IPS DF 19.7 (cell line): ENCODE results near the gene TMEM163.
"Not testable (repeated sequence)": the region's sequence is repeated elsewhere in the genome, so short reads cannot be mapped to it uniquely, and the experiment has no call there.

Experiments
- DNase-seq: peaks from one replicate; pipeline ENCODE4 v3.0.0-alpha.2; 2013; ENCODE audit warnings: low read depth, low spot score

The TMEM163 gene

DNA sequence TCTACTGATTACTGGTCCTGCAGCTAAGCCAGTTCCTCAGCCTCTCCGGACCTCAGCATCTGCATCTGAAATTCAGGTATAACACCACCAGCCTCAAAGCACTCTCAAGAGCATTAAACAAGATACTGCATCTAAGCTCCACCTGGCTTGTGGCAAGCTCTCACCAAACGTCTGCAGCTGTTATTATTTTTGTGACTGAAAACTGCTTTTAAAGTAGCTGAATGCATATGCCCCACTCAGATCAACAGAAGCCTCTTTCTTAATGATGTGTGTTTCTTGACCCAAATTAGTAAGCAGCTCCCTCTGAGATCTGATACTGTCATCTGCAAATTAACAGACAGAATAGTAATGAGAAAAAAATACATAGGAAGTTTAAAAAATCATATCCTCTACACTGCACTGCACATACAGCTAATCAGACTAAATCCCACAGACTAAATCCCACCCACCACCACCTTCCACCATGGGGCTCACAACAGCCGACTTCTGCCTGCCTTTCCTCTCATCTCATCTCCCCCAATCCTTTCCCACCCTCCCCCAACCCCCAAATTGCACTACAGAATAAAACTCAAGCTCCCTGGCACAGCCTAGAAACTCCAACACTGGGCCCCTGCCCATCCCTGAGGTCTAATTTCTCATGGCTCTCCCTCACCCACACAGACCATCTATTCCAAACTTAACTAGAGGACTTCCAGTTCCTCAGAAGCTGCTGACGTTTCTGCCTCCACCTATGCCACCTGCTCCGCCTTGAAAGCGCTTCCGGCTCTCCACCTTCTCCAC is 52.9 kb downstream of the TMEM163 start:
- DNase-seq = no peak

DNA sequence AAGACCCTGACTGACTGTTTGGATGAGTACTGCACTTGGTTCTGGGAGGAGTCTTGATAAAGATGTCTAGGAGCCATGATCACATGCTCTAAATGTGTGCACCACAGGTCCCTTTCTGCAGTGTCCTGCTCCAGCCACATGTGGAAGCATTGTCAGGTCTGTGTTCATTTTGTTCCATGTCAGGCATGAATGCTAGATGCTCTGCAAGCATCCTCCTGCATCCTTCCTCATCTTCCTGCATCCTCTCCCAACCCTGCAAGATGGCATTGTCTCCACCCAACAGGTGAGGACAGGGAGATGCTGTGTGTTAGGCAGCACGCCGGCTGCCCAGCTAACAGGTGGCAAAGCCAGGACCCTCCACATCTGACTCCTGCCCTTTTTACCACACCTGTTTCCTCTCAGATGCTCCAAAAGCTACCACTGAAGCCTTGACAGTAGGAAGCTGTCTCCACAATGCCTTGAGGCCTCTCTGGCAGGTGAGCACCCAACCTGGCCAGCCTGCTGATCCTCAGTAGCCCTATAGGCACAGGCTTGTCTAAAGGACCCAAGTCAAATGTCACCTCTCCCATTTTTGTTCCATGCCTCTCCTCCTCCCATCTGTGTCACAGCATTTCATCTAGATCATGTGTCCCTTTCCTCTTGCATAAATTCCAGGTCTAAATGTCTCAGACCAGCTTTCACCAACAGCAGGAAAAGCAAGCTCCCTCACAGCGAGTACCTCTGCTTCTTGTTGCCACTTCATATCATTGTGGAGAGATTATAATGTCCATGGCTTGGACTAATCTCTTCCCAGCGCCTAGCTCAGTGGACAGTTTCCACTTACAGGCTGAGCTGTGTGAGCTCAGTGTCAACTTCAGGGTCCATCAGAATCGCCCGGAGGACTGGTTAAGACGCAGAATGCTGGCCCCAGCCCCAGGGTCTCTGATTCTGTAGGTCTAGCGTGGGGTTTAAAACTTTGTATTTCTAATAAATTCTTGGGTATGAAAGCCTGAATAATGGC is 55.0 kb downstream of the TMEM163 start:
- no peak for DNase-seq

DNA sequence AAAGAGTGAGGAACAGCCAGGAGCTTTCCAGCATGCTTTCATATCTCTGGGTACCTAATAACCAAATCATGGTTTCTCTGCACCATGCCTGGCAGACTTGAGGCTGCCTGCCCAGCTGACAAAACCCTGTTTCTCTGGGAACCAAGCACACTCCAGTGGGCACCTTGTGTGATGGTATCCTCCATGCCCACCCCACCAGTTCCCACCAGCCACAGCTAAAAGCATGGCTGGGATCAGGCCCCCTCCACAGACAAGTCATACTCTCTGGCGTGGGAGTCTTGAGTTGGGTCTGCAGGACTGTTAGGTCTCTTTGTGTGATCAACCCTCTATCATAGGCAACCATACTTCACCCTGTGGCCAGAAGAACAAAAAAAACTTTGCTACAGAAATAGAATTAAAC is 56.0 kb downstream of the TMEM163 start:
- DNase-seq = no peak

DNA sequence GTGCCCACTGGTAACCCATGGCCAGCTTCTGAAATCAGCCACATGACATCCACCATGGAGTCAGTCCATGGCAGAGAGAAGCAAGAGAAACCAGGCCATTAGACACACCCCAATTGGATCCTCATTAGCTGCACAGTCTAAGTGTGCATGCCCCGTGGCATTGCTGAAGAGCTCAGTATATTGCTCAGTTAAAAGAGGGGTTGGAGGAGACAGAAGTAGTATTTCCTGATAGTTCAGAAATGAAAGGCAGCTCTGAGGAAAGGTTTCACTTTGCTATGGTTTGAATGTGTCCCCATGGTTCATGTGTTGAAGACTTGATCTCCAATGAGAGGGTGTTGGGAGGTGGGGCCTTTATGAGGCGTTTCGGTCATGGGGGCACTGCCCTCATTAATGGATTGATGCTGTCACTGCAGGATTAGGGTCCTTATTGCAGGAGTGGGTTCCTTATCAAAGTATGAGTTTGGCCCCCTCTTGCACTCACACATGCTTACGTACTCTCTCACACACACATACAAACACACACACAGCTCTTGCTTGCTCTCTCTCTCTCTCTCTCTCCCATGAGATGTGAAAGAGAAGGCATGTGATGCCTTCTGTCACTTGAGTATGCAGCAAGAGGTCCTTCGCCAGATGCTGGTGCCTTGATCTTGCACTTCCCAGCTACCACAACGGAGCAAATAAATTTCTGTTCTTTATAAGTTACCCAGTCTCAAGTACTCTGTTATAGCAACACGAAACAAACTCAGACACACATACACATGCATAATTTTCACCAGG is 58.0 kb downstream of the TMEM163 start:
- no peak for DNase-seq

DNA sequence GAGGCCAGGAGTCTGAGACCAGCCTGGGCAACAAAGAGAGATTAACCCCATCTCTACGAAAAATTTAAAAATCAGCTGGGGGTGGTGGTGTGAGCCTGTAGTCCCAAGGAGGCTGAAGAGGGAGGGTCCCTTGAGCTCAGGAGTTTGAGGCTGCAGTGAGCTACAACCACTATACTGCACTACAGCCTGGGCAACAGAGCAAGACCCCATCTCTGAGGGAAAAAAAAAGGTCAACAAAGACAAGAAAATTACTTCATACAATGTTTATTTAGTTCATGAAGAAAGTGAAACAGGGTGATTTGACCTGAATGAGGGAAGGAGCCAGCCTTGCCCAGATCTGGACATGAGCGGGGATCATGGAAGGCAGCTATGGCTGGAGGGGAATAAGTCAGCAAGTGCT is 59.1 kb downstream of the TMEM163 start:
- DNase-seq = no peak

GRCh38 chr2:134657650-134658250 is 61.0 kb downstream of the TMEM163 start:
- DNase-seq = no peak

- not testable (repeated sequence) for DNase-seq
Measured at GRCh38 chr2:134656391-134656790, 62.4 kb downstream of the TMEM163 start.

GRCh38 chr2:134648586-134648985 is 70.2 kb downstream of the TMEM163 start:
- DNase-seq = no peak

DNA sequence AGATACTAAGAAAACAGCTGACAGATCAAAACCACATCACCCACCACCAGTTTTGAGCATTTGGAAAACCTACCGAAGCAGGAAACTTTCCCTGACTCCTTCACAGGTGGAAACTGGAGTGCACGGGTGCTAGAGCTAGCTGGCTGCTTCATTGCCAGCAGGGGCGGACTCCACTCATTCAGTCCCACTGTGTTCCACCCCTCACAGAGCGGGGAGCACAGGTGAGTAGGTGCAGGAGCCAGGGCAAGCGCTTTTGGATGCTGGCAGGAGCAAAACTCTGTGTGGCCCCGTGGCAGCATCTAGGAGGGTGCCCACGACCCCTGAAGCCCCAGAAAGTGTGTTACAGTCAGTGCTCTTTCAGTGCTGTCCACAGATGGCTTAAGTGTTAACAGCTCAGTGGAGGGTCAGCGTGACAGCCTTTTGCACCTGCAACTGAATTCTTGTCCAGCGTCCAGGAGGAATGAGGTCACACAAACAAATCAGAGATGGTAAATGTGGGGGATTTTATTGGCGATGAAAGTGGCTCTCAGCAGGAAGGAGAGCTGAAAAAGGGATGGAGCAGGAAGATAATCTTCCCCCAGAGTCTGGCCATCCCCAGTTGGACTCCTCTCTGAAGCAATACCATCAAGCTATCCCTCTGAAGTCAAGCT is 71.1 kb downstream of the TMEM163 start:
- no peak for DNase-seq

- no peak for DNase-seq
Measured at GRCh38 chr2:134642938-134643337, 75.9 kb downstream of the TMEM163 start.

- no peak for DNase-seq
Measured at GRCh38 chr2:134640494-134640893, 78.3 kb downstream of the TMEM163 start.

DNA sequence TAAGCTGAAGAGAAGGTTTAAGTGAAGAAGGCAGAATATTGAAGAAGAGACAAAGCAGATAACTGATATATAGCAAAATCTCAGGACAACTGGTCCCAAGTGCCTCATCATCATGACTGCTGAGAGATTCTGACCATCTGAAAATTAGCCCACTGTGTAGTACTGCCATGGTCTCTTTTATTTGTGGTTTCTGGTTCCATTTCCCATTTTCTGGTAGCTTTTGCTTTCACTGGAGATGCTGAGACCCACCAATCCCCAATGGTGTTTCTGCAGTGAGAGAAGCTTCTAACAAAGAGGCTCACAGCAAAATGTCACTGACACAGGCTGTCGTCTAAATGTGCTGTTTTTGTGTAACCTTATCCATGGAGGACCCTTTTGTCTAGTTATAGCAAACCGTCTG is 79.5 kb downstream of the TMEM163 start:
- no peak for DNase-seq

DNA sequence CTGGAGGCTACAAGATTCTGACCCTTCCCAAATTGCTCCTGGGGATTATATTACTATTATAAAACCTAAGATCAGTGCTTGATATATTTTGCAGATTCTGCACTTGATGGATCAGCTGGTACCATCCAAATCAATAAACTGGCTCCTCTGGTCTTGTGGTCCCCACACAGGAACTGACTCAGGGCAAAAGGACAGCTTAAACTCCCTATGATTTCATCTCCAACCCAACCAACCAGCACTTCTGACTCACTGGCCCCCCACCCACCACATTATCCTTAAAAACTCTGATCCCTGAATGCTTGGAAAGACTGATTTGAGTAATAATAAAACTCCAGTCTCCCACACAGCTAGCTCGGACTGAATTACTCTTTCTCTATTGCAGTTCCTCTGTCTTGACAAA is 82.1 kb downstream of the TMEM163 start:
- no peak for DNase-seq

- DNase-seq = no peak
Measured at GRCh38 chr2:134634054-134634753, 84.6 kb downstream of the TMEM163 start.

GRCh38 chr2:134630504-134631159 is 88.2 kb downstream of the TMEM163 start:
- DNase-seq = no peak

DNA sequence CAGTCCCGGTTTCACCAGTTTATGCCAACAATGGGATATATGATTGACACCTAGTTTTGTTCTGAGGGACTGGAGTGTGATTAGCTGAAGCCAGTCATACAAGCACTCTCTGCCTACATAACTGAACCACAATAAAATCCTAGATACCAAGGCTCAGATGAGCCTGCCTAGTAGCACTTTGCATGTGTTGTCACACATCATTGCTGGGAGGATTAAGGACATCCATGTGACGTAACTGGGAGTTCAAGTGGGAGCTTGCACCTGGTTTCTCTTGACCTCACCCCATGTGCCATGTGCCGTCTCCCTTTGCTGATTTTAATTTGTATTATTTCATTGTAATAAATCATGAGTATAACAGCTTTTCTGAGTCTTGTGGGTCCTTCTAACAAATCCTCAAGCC is 90.3 kb downstream of the TMEM163 start:
- DNase-seq = no peak

DNA sequence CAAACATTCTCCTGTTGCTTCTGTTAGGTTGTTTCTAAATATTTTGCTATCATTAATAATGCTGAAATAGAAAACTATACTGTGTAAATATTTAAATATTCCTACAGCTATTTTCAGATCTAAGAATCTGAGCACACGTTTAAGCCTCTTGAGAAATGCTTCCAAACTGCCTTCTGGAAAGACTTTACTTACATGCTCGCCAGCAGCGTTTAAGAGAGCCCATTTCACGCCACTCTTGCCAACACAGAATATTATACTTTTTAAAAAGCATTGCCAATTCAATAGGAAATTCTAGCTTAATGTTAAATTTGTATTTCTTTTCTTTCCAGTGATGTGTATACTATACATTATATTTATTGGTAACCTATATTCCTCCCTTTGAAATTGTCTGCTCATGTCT is 92.0 kb downstream of the TMEM163 start:
- no peak for DNase-seq

GRCh38 chr2:134625311-134625710 is 93.5 kb downstream of the TMEM163 start:
- no peak for DNase-seq

- DNase-seq = no peak
Measured at GRCh38 chr2:134623796-134624195, 95.0 kb downstream of the TMEM163 start.

- no peak for DNase-seq
Measured at GRCh38 chr2:134623046-134623445, 95.8 kb downstream of the TMEM163 start.
